MM.1S (cell line): ENCODE measurements around the gene L1TD1.
"Not testable (repeated sequence)": the region's sequence is repeated elsewhere in the genome, so short reads cannot be mapped to it uniquely, and the experiment has no call there.

Source experiments
- CTCF ChIP-seq: fragments of 300-600 bp; sonication (generic); IDR thresholded peaks from 2 replicates; pipeline ENCODE4 v1.5.1; 2016; ENCODE audit warnings: antibody characterized with exemption, low read length, mixed read lengths
- EZH2 ChIP-seq: fragments of 300-600 bp; sonication (generic); optimal IDR thresholded peaks from 2 replicates; pipeline ENCODE3; 2017; ENCODE audit warnings: low read depth, mild to moderate bottlenecking, antibody characterized with exemption, low read length, mixed read lengths
- EZH2phosphoT487 ChIP-seq: fragments of 300-600 bp; sonication (generic); IDR thresholded peaks from 2 replicates; pipeline ENCODE4 v1.6.1; 2018; ENCODE audit warnings: antibody characterized with exemption, low read length

- not testable (repeated sequence) for TF ChIP-seq CTCF, EZH2, EZH2phosphoT487
Observed at GRCh38 chr1:62182157-62182556, 12.5 kb upstream of the L1TD1 start.
